Loucy (cell line): ENCODE results near the gene FGD5.
A peak's percentile ranks its signal among the peaks of the same experiment; 100 is the strongest.

Source experiments
- H2AFZ ChIP-seq: fragments of 200-600 bp; sonication (generic); 2 replicates; pipeline ENCODE4 v1.6.0; 2016; ENCODE audit warnings: antibody characterized with exemption, mild to moderate bottlenecking, low read length, moderate library complexity
- H3F3A ChIP-seq: fragments of 200-600 bp; 2 replicates; pipeline ENCODE4 v1.6.0; 2016; ENCODE audit warnings: antibody characterized with exemption, low read depth, mild to moderate bottlenecking
- H3K27me3 ChIP-seq: fragments of 200-600 bp; sonication (generic); 2 replicates; pipeline ENCODE4 v1.6.1; 2014; ENCODE audit warnings: low read length, mild to moderate bottlenecking; ENCODE audit not compliant: insufficient read depth, poor library complexity, severe bottlenecking
- H3K36me3 ChIP-seq: fragments of 200-600 bp; sonication (generic); 2 replicates; pipeline ENCODE4 v1.6.1; 2016; ENCODE audit warnings: low read length; ENCODE audit not compliant: insufficient read depth
- H3K4me1 ChIP-seq: fragments of 200-600 bp; sonication (generic); 2 replicates; pipeline ENCODE4 v1.5.1; 2014; ENCODE audit warnings: low read length, mild to moderate bottlenecking; ENCODE audit not compliant: insufficient read depth, poor library complexity, severe bottlenecking
- H3K4me2 ChIP-seq: fragments of 200-600 bp; sonication (generic); 2 replicates; pipeline ENCODE4 v1.6.0; 2014; ENCODE audit warnings: antibody characterized with exemption, low read length, low read depth, mild to moderate bottlenecking; ENCODE audit not compliant: poor library complexity, severe bottlenecking
- H3K4me3 ChIP-seq: fragments of 200-600 bp; sonication (generic); 2 replicates; pipeline ENCODE4 v1.5.1; 2014; ENCODE audit warnings: low read length, mild to moderate bottlenecking, mixed read lengths; ENCODE audit not compliant: poor library complexity, severe bottlenecking
- H3K79me2 ChIP-seq: fragments of 200-600 bp; sonication (generic); 2 replicates; pipeline ENCODE4 v1.6.1; 2014; ENCODE audit warnings: low read length; ENCODE audit not compliant: insufficient read depth
- H3K9ac ChIP-seq: fragments of 200-600 bp; sonication (generic); 2 replicates; pipeline ENCODE4 v1.6.0; 2014; ENCODE audit warnings: mild to moderate bottlenecking, low read depth, low read length, moderate library complexity; ENCODE audit not compliant: poor library complexity, severe bottlenecking
- H3K9me2 ChIP-seq: fragments of 200-600 bp; sonication (generic); replicated peaks from 2 replicates; pipeline ENCODE4 v1.6.1; 2016; ENCODE audit warnings: low read depth, low read length, mixed read lengths
- H3K9me3 ChIP-seq: fragments of 200-600 bp; sonication (generic); 2 replicates; pipeline ENCODE4 v1.6.1; 2014; ENCODE audit warnings: mild to moderate bottlenecking, antibody characterized with exemption, low read length, low read depth; ENCODE audit not compliant: insufficient read depth
- H4K20me1 ChIP-seq: fragments of 200-600 bp; sonication (generic); 2 replicates; pipeline ENCODE4 v1.6.0; 2014; ENCODE audit warnings: antibody characterized with exemption, low read length, mild to moderate bottlenecking; ENCODE audit not compliant: insufficient read depth, poor library complexity, severe bottlenecking
- EZH2phosphoT487 ChIP-seq: fragments of 200-600 bp; IDR thresholded peaks from 2 replicates; pipeline ENCODE4 v1.6.1; 2018; ENCODE audit warnings: antibody characterized with exemption, mild to moderate bottlenecking, moderate library complexity, borderline replicate concordance
- TF ChIP-seq, protein P1 (sequence below): fragments of 200-600 bp; sonication (generic); conservative IDR thresholded peaks from 2 replicates; pipeline ENCODE4 v1.5.1; 2014; ENCODE audit warnings: mild to moderate bottlenecking, antibody characterized with exemption, low read length

The FGD5 gene

DNA sequence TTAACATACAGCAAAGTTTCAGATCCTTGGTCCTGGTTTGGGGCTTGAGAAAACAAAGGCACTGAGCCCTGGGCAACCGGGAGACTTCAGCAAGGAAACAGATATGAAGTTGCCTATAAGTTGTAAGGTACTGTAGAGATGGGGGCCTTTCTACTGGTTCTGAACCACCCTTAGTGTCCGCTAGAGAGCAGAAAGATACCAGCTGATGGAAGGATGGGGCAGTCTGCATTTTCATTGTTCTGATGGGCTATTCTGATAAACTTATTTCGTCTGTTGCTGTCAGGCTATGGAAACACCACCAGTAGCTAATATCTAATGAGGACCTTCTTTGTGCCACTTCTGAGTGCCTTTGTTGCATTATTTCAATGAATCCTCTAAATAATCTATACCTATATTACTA lies 38.7 kb downstream of the FGD5 start:
- H3K4me1 ChIP-seq = no peaks in the 10 kb centered on the region
- H3K27me3 ChIP-seq = no peaks in the 10 kb centered on the region
- no peak overlapping the region for H2AFZ ChIP-seq
- H3K9me3 ChIP-seq = no peaks in the 10 kb centered on the region
- H3K9me2 ChIP-seq = no peaks in the 10 kb centered on the region
- no peak overlapping the region for H3K9ac ChIP-seq
- H3K4me3 ChIP-seq = no peak overlapping the region
- H3K4me2 ChIP-seq = no peak overlapping the region
- no peaks in the 10 kb centered on the region for H3K36me3 ChIP-seq
- H4K20me1 ChIP-seq = no peaks in the 10 kb centered on the region
- H3F3A ChIP-seq = no peaks in the 10 kb centered on the region
- H3K79me2 ChIP-seq = no peaks in the 10 kb centered on the region
- TF ChIP-seq, protein P1, sequence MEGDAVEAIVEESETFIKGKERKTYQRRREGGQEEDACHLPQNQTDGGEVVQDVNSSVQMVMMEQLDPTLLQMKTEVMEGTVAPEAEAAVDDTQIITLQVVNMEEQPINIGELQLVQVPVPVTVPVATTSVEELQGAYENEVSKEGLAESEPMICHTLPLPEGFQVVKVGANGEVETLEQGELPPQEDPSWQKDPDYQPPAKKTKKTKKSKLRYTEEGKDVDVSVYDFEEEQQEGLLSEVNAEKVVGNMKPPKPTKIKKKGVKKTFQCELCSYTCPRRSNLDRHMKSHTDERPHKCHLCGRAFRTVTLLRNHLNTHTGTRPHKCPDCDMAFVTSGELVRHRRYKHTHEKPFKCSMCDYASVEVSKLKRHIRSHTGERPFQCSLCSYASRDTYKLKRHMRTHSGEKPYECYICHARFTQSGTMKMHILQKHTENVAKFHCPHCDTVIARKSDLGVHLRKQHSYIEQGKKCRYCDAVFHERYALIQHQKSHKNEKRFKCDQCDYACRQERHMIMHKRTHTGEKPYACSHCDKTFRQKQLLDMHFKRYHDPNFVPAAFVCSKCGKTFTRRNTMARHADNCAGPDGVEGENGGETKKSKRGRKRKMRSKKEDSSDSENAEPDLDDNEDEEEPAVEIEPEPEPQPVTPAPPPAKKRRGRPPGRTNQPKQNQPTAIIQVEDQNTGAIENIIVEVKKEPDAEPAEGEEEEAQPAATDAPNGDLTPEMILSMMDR = peak; percentile 64
- no peak for TF ChIP-seq EZH2phosphoT487

DNA sequence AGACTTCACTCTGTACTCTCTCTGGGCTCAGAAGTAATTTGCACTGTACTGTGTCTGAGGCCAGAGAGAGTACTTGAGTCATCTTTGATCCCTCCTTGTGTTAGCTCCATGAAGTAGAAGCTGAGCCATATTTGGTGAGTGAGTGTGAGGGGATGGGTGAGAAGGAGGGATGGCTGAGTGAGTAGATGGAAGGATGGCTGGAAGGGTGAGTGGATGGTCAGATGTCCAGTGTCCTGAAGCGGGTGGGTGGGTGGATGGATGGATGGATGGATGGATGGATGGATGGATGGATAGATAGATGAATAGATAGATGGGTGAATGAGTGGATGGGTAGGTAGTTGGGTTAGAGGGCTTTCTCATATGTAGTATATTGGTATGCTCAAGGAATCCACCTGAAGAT lies 39.3 kb downstream of the FGD5 start:
- no peaks in the 10 kb centered on the region for H3K9me2 ChIP-seq
- H4K20me1 ChIP-seq = no peaks in the 10 kb centered on the region
- H2AFZ ChIP-seq = no peak overlapping the region
- no peaks in the 10 kb centered on the region for H3F3A ChIP-seq
- H3K9me3 ChIP-seq = no peaks in the 10 kb centered on the region
- H3K27me3 ChIP-seq = no peaks in the 10 kb centered on the region
- TF ChIP-seq, protein P1 = no peak
- TF ChIP-seq EZH2phosphoT487 = no peak
- no peaks in the 10 kb centered on the region for H3K36me3 ChIP-seq
- no peak overlapping the region for H3K9ac ChIP-seq
- no peaks in the 10 kb centered on the region for H3K79me2 ChIP-seq
- no peak overlapping the region for H3K4me3 ChIP-seq
- H3K4me1 ChIP-seq = no peaks in the 10 kb centered on the region
- no peak overlapping the region for H3K4me2 ChIP-seq

DNA sequence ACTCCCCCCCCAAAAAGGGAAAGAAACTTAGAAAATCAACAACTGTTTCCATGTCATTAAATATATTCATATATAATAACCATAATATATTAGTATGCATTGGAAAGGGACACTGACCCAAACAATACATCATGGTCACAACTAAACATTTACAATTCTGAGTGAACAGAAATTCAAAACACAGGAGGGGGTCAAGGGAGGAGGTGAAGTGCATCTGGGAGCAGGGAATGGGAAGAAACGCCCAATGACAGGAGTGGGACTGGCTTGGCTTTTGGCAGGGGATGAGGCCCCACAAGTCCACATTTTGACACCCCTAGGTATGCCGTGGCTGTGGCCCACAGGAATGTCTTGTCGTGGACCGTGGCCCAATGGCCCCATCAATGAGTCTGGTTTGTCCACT lies 41.1 kb downstream of the FGD5 start:
- H3K4me2 ChIP-seq = no peak overlapping the region

More for the DNA sequence above, 41.1 kb downstream of the FGD5 start:
- Histone ChIP-seq H2AFZ (no peak overlapping the region), H4K20me1 (no peaks in the 10 kb centered on the region), H3K36me3 (no peaks in the 10 kb centered on the region), H3K4me3 (no peak overlapping the region), H3K9me3 (no peaks in the 10 kb centered on the region), H3K79me2 (no peaks in the 10 kb centered on the region), H3F3A (no peaks in the 10 kb centered on the region), H3K9me2 (no peaks in the 10 kb centered on the region), H3K27me3 (no peaks in the 10 kb centered on the region), H3K4me1 (no peaks in the 10 kb centered on the region), H3K9ac (no peak overlapping the region)
- TF ChIP-seq, protein P1 = no peak
- TF ChIP-seq EZH2phosphoT487 = no peak
